Non-pigmented ciliary epithelial cell (primary cell): Measurements from ENCODE around the gene LMF1.
"Not testable (repeated sequence)": the region's sequence is repeated elsewhere in the genome, so short reads cannot be mapped to it uniquely, and the experiment has no call there.

ENCODE experiments used
- DNase-seq: peaks from one replicate; pipeline ENCODE4 v3.0.0-alpha.2; 2010; ENCODE audit warnings: low read depth

The LMF1 gene

GRCh38 chr16:970386-970765 lies 408 bp downstream of the LMF1 start:
- no peak for DNase-seq

DNA sequence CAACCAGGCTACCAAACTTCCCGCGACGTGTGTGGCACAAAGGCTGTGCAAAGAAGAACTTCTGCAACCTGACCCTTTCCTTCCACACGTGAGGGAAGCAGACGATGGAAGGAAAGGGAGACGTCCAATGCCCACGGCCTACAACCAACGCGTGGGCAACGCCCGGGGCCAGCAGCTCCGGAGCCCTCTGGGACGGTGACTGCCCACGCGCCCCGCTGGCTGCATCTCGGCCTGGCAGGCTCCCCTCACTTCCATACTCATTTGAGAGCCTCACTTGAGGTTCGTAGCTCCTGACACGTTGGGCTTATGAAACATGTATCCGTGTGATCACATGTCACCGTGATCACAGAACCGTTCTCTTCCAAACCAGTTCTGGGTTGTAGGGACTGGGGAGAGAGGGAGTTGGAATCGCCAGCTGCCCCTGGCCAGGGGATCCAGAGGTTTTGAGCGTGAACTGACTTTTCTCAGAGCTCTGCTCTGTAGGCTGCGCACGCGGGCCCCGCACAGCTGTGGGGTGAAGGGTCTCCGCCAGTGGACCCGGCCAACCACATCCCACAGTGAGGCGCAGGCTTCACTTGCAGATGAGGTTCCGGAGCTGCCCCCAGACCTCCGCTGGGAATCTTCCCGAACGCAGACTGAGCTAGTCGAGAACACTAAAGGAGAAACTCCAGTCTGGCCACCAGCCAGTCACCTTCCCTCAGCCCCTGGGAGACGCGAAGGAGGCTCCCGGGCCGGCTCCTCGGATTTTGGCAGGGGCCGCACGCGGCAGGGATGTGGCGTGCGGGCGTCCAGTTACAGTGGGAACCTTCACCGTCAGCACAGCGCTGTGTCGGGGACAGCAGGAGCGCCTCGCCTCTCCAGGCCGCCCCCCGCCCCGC lies 1.0 kb downstream of the LMF1 start:
- no peak for DNase-seq

GRCh38 chr16:968620-969019 lies 2.2 kb downstream of the LMF1 start:
- DNase-seq: no peak

- no peak for DNase-seq
Measured at GRCh38 chr16:967546-968295, 3.1 kb downstream of the LMF1 start.

DNA sequence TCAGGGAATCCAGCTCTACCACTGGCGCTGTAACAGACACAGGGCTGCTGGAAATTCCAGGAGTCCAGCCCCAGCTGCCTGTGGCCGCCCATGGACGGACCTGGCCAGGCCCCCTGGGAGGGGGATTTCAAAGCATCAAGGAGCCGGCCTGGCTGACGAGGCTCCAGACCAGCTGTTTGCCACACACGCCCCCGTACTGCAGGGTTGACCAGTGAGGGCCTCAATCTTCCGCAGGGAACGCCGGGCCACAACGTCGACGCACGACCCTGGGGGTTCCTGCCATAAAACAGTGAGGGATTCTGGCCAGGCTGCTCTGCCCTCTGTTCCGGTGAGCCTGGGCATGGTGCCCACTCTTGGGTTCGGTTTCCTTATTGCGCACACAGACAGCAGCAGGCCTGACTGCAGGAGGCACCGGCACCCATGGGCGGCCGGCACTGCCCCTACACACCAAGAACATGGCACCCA lies 3.7 kb downstream of the LMF1 start:
- DNase-seq: no peak

DNA sequence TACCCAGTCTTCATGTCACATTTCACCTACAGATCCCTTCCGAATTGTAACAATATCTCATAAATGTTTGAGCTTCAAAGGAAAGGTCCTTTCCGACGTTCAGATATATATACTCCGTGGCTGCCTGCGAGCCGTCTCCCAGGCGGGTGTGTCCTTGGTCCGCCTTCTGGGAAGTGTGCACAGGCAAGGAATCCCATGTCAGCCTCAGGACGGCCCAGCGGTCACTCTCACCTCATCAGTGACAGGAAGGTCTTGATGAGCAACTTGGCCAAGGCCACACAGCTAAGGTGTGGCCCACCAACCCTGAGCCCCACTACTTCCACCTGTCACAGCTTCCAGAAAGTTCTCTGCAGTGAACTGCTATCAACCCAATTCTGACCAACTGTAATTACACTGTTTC lies 4.3 kb downstream of the LMF1 start:
- no peak for DNase-seq

- DNase-seq: no peak
Measured at GRCh38 chr16:966035-966434, 4.7 kb downstream of the LMF1 start.

- DNase-seq: no peak
Measured at GRCh38 chr16:965487-965886, 5.3 kb downstream of the LMF1 start.

- DNase-seq: no peak
Measured at GRCh38 chr16:965036-965395, 5.8 kb downstream of the LMF1 start.

DNA sequence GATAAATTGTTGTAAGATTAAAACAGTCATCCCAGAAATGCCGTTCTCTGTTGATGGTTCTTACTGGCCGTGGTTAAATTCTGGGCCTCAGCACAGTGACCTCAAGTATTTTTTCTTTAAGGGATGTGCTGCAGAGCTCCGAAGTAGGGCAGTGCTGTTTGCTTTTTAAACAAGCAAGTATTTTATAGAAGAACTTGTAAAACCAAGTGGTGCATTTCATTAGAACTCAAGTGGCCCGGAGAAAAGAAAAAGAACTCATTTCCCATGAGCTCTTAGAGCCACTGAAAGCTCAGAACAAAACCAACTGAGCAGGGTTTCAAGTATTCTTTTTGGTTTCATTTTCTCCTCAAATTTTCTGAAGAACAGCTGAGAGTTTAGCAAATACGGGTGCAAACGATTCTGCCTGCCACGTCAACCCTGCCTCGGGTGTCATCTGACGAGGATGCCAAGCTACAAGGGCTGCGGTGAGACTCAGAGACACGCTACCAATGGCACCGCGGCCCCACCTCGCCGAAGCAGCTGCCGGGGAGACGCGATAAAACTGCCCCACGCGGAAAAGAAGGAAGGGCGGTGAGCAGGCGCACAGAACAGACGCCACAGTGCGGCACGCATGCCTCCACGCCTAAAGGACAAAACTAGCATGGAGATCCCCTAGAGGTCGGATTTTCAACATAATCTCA lies 6.3 kb downstream of the LMF1 start:
- no peak for DNase-seq

- no peak for DNase-seq
Measured at GRCh38 chr16:963913-964312, 6.9 kb downstream of the LMF1 start.

DNA sequence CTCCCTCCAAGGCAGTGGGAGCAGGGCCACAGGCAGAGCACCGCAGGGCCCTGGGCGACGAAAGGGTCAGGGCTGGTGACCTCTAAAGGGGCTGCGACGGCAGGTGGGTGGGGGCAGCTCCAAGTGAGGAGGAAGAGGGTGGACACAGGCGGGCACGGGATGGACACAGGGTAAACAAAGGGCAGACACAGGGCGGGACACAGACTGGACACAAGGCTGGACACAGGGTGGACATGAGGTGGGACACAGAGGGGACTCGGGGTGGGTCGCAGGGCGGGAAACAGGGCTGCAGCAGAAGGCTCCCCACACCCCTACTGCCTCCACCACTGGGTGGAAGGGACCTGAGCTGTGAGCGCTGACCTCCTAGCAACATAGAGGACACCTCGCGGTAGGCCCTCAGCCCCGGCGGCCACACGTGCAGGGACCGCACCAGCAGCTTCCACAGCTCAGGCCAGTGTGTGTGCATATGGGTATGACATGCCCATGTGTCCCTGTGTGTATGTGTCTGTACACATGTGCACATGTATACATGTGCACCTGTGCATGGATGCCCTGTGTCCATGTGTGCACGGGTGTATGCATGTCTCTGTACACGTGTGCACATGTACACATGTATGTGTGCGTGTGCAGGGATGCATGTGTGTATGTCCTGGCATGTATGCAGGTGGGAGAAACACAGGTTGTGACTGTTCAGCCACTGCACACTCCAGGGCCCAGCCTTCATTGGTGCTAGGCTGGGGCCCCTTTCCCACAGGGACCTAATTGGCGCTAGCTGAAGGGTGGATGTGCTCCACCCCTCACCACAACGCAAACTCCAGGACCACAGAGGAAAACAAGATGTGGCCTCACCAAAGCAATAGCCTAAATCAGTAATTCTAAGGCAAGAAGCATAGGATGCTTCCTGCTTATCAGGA lies 7.6 kb downstream of the LMF1 start:
- no peak for DNase-seq

DNA sequence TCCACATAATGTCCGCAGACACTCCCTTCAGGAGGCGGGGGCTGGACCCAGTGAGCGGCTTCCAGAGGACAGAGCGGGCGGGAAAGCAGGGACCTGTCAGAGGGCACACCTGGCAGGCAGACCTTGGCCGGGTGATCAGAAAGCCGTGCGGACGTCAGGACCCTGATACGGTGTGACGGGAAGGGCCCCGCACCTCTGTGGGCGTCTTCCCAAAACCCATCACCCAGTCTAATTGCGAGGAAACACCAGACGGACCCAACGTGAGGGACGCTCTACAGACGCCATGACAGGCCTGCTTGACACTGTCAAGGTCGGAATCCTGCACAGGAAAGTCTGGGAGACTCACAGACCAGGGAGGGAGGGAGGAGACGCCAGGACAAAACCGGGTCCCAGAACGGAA lies 8.4 kb downstream of the LMF1 start:
- DNase-seq: no peak

- no peak for DNase-seq
Measured at GRCh38 chr16:959232-960040, 11.3 kb downstream of the LMF1 start.

DNA sequence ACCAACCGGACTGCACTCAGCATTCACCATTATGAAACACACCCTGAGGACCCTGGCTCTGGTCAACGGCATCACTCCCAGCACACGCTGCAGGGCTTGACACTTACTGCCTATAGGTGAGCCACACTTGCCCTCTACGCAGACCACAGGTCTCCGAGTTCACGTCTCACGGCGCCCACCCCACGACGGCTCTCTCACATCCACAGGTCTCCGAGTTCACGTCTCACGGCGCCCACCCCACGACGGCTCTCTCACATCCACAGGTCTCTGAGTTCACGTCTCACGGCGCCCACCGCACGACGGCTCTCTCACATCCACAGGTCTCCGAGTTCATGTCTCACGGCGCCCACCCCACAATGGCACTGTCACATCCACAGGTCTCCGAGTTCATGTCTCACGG lies 15.0 kb downstream of the LMF1 start:
- DNase-seq: not testable (repeated sequence)

GRCh38 chr16:953818-954217 lies 17.0 kb downstream of the LMF1 start:
- not testable (repeated sequence) for DNase-seq

DNA sequence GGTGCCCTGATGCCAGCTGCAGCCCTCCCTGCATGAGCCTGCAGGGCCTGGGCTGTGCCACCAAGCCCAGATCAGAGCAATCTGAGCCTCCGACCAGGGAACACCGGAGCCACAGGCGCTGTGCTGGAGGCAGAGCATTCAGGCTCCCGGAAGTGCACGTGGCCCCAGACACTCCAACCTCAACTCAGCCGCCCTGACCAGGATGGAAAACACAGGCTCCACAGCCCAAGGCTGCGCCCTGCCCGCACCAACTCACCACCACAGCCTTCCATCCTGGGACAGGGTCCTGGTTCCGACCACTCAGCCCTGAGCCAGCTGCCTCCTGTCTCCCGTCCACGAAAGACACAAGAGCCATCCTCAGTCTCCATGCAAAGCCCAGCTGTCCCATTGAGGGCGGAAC lies 18.5 kb downstream of the LMF1 start:
- no peak for DNase-seq

GRCh38 chr16:951660-952301 lies 19.0 kb downstream of the LMF1 start:
- no peak for DNase-seq

GRCh38 chr16:950733-951573 lies 19.8 kb downstream of the LMF1 start:
- not testable (repeated sequence) for DNase-seq
